ENCODE data around the gene BRPF3. TPM values are rescaled to one million over a fixed set of nuclear protein-coding genes. Genes with fewer than 3 reads are reported as not detected.

Gene BRPF3
- total and polyA plus RNA-seq, 4 donors, result 7.5 to 20.0 (median 13.7) TPM

DNA sequence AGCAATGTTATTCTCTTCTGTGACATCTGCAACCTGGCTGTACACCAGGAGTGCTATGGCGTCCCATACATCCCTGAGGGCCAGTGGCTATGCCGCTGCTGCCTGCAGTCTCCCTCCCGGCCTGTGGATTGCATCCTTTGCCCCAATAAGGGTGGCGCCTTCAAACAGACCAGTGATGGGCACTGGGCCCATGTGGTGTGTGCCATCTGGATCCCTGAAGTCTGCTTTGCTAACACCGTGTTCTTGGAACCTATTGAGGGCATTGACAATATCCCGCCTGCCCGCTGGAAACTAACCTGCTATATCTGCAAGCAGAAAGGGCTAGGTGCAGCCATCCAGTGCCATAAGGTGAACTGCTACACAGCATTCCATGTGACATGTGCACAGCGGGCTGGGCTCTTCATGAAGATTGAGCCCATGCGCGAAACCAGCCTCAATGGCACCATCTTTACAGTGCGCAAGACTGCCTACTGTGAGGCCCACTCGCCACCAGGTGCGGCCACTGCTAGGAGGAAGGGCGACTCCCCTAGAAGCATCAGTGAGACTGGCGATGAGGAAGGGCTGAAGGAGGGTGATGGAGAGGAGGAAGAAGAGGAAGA lies 4.6 kb downstream of the BRPF3 start:
- no peak for DNase-seq (ENCODE audit: low spot score)
- H3K9ac ChIP-seq (ENCODE audit: low read depth in 1 of 2, low read length in 2 of 2), result no peak overlapping the region
- no peaks in the 10 kb centered on the region for H3K9me3 ChIP-seq (ENCODE audit: control insufficient read depth in 4 of 4, low read length in 3 of 4)
- TF ChIP-seq, protein P1, sequence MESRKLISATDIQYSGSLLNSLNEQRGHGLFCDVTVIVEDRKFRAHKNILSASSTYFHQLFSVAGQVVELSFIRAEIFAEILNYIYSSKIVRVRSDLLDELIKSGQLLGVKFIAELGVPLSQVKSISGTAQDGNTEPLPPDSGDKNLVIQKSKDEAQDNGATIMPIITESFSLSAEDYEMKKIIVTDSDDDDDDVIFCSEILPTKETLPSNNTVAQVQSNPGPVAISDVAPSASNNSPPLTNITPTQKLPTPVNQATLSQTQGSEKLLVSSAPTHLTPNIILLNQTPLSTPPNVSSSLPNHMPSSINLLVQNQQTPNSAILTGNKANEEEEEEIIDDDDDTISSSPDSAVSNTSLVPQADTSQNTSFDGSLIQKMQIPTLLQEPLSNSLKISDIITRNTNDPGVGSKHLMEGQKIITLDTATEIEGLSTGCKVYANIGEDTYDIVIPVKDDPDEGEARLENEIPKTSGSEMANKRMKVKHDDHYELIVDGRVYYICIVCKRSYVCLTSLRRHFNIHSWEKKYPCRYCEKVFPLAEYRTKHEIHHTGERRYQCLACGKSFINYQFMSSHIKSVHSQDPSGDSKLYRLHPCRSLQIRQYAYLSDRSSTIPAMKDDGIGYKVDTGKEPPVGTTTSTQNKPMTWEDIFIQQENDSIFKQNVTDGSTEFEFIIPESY (IDR thresholded peaks at IDR 0.05), result no peak
- no peak for TF ChIP-seq RAD21 (IDR thresholded peaks at IDR 0.05)
- TF ChIP-seq SP1 (IDR thresholded peaks at IDR 0.05), result no peak
- TF ChIP-seq HNF4G (IDR thresholded peaks at IDR 0.05), result no peak
- TF ChIP-seq, protein P2, sequence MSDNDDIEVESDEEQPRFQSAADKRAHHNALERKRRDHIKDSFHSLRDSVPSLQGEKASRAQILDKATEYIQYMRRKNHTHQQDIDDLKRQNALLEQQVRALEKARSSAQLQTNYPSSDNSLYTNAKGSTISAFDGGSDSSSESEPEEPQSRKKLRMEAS (IDR thresholded peaks at IDR 0.05), result no peak
- TF ChIP-seq, protein P3, sequence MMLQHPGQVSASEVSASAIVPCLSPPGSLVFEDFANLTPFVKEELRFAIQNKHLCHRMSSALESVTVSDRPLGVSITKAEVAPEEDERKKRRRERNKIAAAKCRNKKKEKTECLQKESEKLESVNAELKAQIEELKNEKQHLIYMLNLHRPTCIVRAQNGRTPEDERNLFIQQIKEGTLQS (IDR thresholded peaks at IDR 0.05), result no peak
- no peak for TF ChIP-seq HNF4A (conservative IDR thresholded peaks at IDR 0.05)
- TF ChIP-seq RXRA (IDR thresholded peaks at IDR 0.05), result no peak
- TF ChIP-seq NR2F2 (IDR thresholded peaks at IDR 0.05), result no peak
- TF ChIP-seq FOXA2 (IDR thresholded peaks at IDR 0.05), result no peak
- no peak for TF ChIP-seq GABPA (IDR thresholded peaks at IDR 0.05 in 1 of 2, conservative IDR thresholded peaks at IDR 0.05 in 1 of 2)
- no peak for TF ChIP-seq FOXA1 (IDR thresholded peaks at IDR 0.05)
- TF ChIP-seq, protein P4, sequence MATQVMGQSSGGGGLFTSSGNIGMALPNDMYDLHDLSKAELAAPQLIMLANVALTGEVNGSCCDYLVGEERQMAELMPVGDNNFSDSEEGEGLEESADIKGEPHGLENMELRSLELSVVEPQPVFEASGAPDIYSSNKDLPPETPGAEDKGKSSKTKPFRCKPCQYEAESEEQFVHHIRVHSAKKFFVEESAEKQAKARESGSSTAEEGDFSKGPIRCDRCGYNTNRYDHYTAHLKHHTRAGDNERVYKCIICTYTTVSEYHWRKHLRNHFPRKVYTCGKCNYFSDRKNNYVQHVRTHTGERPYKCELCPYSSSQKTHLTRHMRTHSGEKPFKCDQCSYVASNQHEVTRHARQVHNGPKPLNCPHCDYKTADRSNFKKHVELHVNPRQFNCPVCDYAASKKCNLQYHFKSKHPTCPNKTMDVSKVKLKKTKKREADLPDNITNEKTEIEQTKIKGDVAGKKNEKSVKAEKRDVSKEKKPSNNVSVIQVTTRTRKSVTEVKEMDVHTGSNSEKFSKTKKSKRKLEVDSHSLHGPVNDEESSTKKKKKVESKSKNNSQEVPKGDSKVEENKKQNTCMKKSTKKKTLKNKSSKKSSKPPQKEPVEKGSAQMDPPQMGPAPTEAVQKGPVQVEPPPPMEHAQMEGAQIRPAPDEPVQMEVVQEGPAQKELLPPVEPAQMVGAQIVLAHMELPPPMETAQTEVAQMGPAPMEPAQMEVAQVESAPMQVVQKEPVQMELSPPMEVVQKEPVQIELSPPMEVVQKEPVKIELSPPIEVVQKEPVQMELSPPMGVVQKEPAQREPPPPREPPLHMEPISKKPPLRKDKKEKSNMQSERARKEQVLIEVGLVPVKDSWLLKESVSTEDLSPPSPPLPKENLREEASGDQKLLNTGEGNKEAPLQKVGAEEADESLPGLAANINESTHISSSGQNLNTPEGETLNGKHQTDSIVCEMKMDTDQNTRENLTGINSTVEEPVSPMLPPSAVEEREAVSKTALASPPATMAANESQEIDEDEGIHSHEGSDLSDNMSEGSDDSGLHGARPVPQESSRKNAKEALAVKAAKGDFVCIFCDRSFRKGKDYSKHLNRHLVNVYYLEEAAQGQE (IDR thresholded peaks at IDR 0.05), result no peak
- TF ChIP-seq YY1 (IDR thresholded peaks at IDR 0.05), result no peak
- TF ChIP-seq EGR1 (IDR thresholded peaks at IDR 0.05; ENCODE audit: low read depth in 2 of 2), result no peak
- H3K4me1 ChIP-seq (ENCODE audit: control insufficient read depth in 4 of 4, insufficient read depth in 4 of 4, low read length in 3 of 4), result peaks cover 0 to 10% (median 9%) of the 10 kb centered on the region in 4 donors
- no peak overlapping the region for H3K4me3 ChIP-seq (ENCODE audit: low read depth in 1 of 3, low read length in 3 of 3)
- H3K27ac ChIP-seq (ENCODE audit: low read depth in 1 of 2, low read length in 2 of 2), result no peak overlapping the region
- H3K27me3 ChIP-seq (ENCODE audit: control insufficient read depth in 4 of 4, insufficient read depth in 4 of 4, low read length in 3 of 4), result no peaks in the 10 kb centered on the region
- peaks cover 6 to 32% (median 18%) of the 10 kb centered on the region in 4 donors for H3K36me3 ChIP-seq (ENCODE audit: control insufficient read depth in 4 of 4, insufficient read depth in 3 of 4, low read depth in 1 of 4, low read length in 3 of 4)
- WGBS, result 94% methylated on average over 15 of the region's 15 CpGs

DNA sequence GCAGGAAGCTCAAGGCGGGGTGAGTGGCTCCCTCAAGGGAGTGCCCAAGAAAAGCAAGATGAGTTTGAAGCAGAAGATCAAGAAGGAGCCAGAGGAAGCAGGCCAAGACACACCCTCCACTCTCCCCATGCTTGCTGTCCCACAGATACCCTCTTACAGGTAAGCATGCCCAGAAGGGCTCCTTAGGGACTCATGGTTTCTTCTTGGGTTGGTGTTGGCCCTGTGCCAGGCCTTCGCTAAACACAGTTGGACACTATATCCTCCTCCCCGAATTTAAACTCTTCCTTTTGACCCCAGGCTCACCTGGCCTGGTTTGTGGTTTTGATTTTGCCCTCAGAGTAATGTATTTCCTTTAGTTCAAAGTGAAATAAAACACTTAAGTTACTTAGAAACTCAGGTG lies 5.1 kb downstream of the BRPF3 start:
- Histone ChIP-seq H3K4me3 (ENCODE audit: low read depth in 1 of 3, low read length in 3 of 3) (no peak overlapping the region), H3K27ac (ENCODE audit: low read depth in 1 of 2, low read length in 2 of 2) (no peak overlapping the region), H3K4me1 (ENCODE audit: control insufficient read depth in 4 of 4, insufficient read depth in 4 of 4, low read length in 3 of 4) (peaks cover 0 to 10% (median 9%) of the 10 kb centered on the region in 4 donors), H3K36me3 (ENCODE audit: control insufficient read depth in 4 of 4, insufficient read depth in 3 of 4, low read depth in 1 of 4, low read length in 3 of 4) (peaks cover 6 to 36% (median 20%) of the 10 kb centered on the region in 4 donors), H3K27me3 (ENCODE audit: control insufficient read depth in 4 of 4, insufficient read depth in 4 of 4, low read length in 3 of 4) (no peaks in the 10 kb centered on the region), H3K9me3 (ENCODE audit: control insufficient read depth in 4 of 4, low read length in 3 of 4) (no peaks in the 10 kb centered on the region), H3K9ac (ENCODE audit: low read depth in 1 of 2, low read length in 2 of 2) (no peak overlapping the region)
- DNase-seq (ENCODE audit: low spot score), result no peak
- whole genome bisulfite sequencing, result 53% methylated on average over 3 of the region's 3 CpGs
- TF ChIP-seq JUND (IDR thresholded peaks at IDR 0.05) (no peak), GABPA (IDR thresholded peaks at IDR 0.05 in 1 of 2, conservative IDR thresholded peaks at IDR 0.05 in 1 of 2) (no peak), RXRA (IDR thresholded peaks at IDR 0.05) (no peak)
- TF ChIP-seq, protein P4 (IDR thresholded peaks at IDR 0.05), result no peak
